ENCODE results near the gene ATG14. TPM values are rescaled to one million over a fixed set of nuclear protein-coding genes. Genes with fewer than 3 reads are reported as not detected.

The ATG14 gene
- total RNA-seq, 1 donor from 2014 or later: 12.1 TPM

DNA sequence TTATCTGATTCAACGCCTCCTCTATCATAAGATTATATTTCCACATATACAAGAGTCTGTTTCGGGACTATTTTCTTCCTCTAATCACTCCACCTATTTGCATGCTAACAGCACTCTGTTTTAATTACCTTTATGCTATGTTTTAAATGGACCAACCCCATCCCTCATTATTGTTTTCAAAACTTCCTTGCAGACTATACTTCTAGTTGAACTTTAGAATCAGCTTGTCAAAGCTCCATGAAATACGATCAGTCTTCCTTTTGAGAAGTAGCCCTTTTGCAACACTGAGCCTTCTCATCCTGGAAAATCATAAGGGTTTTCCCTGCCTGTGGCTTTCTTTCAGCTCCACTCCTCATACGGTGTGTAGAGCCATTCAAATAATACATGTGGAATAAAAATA lies 36.9 kb downstream of the ATG14 start:
- Histone ChIP-seq H3K4me3 (ENCODE audit: low read depth, low read length) (no peak overlapping the region), H3K27me3 (ENCODE audit: control insufficient read depth, insufficient read depth, low read length) (no peaks in the 10 kb centered on the region), H3K36me3 (ENCODE audit: control insufficient read depth, insufficient read depth, low read length) (peaks cover 1% of the 10 kb centered on the region)
- DNase-seq (ENCODE audit: low read depth): no peak
- TF ChIP-seq, protein P1, sequence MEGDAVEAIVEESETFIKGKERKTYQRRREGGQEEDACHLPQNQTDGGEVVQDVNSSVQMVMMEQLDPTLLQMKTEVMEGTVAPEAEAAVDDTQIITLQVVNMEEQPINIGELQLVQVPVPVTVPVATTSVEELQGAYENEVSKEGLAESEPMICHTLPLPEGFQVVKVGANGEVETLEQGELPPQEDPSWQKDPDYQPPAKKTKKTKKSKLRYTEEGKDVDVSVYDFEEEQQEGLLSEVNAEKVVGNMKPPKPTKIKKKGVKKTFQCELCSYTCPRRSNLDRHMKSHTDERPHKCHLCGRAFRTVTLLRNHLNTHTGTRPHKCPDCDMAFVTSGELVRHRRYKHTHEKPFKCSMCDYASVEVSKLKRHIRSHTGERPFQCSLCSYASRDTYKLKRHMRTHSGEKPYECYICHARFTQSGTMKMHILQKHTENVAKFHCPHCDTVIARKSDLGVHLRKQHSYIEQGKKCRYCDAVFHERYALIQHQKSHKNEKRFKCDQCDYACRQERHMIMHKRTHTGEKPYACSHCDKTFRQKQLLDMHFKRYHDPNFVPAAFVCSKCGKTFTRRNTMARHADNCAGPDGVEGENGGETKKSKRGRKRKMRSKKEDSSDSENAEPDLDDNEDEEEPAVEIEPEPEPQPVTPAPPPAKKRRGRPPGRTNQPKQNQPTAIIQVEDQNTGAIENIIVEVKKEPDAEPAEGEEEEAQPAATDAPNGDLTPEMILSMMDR (IDR thresholded peaks at IDR 0.05; ENCODE audit: insufficient read depth, low read length, poor library complexity, severe bottlenecking): no peak

DNA sequence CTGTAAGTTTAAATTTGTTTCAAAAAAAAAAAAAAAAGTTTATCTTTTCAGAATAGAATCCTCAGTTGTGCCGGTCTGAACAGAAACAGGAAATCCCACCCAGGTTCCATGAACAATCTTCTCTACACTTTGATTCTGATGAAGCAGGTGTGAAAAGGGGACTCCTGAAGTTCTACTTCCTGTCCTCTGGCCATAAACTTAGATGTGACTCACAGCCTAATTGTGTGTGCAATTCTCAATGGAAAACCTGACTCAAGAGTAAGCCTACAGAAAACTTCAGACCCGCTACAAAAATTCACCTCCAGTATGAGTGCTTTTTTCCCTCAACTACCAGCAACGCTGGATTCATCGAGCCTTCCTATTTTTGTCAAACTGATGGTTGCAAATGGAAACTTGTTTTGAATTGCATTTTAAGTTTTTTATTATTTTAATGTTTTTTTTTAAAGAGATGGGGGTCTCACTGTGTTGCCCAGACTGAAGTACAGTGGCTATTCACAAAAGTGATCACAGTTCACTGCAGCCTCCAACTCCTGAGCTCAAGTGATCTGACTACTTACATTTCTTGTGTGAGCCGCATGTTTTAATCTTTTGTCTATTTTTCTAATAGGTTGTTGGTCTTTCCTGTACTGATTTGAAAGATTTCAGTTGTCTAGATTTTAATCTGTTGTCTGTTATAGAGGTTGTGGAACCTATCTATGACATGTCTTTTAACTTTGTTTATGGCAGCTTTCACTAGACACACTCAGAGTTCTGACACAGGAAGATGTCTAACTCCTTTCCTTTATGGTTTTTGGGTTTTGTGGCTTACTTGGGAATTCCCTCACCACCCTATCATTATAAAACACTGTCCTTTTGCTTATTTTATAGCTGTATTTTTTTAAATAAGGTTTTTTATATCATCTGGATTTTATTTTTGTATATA lies 37.6 kb downstream of the ATG14 start:
- no peak for DNase-seq (ENCODE audit: low read depth)
- Histone ChIP-seq H3K27me3 (ENCODE audit: control insufficient read depth, insufficient read depth, low read length) (no peaks in the 10 kb centered on the region), H3K36me3 (ENCODE audit: control insufficient read depth, insufficient read depth, low read length) (peaks cover 1% of the 10 kb centered on the region), H3K4me3 (ENCODE audit: low read depth, low read length) (no peak overlapping the region)
- TF ChIP-seq, protein P1 (IDR thresholded peaks at IDR 0.05; ENCODE audit: insufficient read depth, low read length, poor library complexity, severe bottlenecking): no peak

DNA sequence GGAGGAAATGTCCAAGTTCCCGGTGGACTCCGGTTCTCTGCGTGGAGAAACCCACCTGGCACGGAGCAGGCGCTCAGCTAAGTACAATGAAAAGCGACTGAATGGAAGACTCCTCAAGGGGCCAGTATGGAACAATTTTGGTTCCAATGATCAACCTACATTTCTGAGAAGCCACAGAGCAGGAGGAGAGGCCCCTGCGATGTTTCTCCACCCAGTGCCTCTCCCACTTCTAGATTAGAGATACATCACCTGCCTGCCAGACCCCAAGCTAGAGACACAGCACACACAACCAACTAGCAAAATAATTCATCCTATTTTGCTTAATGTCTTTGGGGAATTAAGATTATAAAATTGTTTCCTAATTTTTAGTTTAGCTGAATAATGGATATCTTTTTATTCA lies 38.8 kb downstream of the ATG14 start:
- H3K27me3 ChIP-seq (ENCODE audit: control insufficient read depth, insufficient read depth, low read length): no peaks in the 10 kb centered on the region
- H3K36me3 ChIP-seq (ENCODE audit: control insufficient read depth, insufficient read depth, low read length): no peaks in the 10 kb centered on the region
- no peak overlapping the region for H3K4me3 ChIP-seq (ENCODE audit: low read depth, low read length)
- DNase-seq (ENCODE audit: low read depth): no peak
- TF ChIP-seq, protein P1 (IDR thresholded peaks at IDR 0.05; ENCODE audit: insufficient read depth, low read length, poor library complexity, severe bottlenecking): no peak

DNA sequence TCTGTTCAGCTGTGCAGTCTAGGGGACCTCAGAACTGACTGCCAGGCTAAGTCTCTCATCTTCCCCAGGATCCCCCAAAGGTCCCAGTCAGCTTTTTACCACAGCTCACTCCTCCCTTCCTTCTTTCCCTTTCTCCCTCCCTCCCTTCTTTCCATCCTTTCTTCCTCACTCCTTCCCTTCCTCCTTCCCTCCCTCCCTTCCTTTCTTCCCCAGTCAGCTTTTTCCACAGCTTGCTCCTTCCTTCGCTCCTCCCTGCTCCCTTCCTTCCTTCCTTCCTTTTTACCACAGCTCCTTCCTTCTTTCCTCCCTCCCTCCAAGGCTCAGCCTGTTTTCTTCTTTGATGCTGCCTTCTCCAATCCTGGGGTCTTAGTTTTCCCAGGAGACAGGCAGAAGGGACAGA lies 39.2 kb downstream of the ATG14 start:
- TF ChIP-seq, protein P1 (IDR thresholded peaks at IDR 0.05; ENCODE audit: insufficient read depth, low read length, poor library complexity, severe bottlenecking): no peak

DNA sequence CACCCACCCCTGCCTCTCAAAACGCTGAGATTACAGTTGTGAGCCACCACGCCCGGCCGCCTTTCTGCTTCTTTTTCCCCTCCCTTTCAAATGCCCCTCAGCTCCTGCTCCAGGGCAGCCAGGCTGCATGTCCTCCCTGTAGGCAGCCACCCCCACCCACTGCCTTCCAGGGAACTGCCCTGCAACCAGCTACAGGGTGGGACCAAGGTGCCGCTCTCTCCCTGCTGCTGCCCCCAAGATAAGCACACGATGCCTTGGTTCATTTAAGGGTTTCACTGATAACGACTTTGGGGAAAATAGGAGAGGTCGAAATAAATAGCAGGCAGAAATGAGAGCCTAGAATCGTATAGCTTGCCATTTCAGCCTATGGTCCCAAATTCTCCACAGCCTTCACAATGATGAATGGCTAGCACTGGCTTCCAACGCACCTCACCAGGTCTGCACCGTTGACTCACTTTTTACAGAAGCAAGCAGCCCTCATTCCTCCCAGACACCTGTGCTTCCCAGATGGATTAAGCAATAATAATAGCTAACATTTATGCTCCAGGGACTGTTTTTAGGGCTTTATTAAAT lies 40.7 kb downstream of the ATG14 start:
- TF ChIP-seq, protein P1 (IDR thresholded peaks at IDR 0.05; ENCODE audit: insufficient read depth, low read length, poor library complexity, severe bottlenecking): no peak
- H3K4me3 ChIP-seq (ENCODE audit: low read depth, low read length): no peak overlapping the region
- H3K36me3 ChIP-seq (ENCODE audit: control insufficient read depth, insufficient read depth, low read length): no peaks in the 10 kb centered on the region
- no peaks in the 10 kb centered on the region for H3K27me3 ChIP-seq (ENCODE audit: control insufficient read depth, insufficient read depth, low read length)
- DNase-seq (ENCODE audit: low read depth): no peak

More for the DNA sequence above, 39.2 kb downstream of the ATG14 start:
- no peak overlapping the region for H3K4me3 ChIP-seq (ENCODE audit: low read depth, low read length)
- no peaks in the 10 kb centered on the region for H3K27me3 ChIP-seq (ENCODE audit: control insufficient read depth, insufficient read depth, low read length)
- no peak for DNase-seq (ENCODE audit: low read depth)
- H3K36me3 ChIP-seq (ENCODE audit: control insufficient read depth, insufficient read depth, low read length): no peaks in the 10 kb centered on the region
